ENCODE measurements around the gene PCAT6. TPM values are rescaled to one million over a fixed set of nuclear protein-coding genes. Genes with fewer than 3 reads are reported as not detected.
A peak's percentile ranks its signal among the peaks of the same experiment; 100 is the strongest.

The PCAT6 gene
- total RNA-seq, 2 donors from 2014 or later = 2.3 to 5.0 TPM

DNA sequence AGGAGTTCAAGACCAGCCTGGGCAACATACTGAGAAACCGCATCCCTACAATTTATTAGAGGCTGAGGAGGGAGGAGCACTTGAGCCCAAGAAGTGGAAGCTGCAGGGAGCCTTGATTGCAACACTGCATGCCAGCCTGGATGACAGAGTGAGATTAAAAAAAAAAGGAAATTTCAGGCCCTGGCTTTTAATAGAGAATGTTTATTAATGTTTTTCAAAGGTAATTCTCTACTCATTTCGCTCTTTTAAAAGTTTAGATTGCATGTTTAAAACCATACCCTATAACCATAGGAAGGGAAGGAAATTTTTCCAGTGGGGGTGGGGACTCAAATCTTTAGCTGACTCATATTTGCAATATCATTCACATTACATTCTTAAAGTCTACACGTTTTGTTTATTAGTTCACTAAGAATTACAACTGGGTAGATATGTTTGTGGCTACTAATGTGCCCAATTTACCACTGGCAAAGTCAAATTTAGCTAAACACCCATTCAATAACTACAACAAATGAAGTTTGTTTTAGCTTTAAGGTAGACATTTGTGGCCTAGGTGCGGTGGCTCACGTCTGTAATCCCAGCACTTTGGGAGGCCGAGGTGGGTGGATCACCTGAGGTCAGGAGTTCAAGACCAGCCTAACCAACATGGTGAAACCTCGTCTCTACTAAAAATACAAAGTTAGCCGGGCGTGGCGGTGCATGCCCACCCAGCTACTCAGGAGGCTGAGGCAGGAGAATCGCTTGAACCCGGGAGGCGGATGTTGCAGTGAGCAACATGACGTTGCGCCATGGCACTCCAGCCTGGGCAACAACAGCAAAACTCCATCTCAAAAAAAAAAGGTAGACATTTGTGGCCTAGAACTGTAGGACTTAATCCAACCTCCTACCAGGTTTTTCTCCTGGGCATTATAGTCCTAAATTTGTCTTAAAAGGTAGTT, 7.5 kb upstream of the PCAT6 start:
- H3K4me3 ChIP-seq (ENCODE audit: low read length) = no peak overlapping the region
- H3K27ac ChIP-seq (ENCODE audit: low read depth, low read length) = no peak overlapping the region
- no peak overlapping the region for H3K9ac ChIP-seq (ENCODE audit: extremely low read depth, low read length, poor library complexity, severe bottlenecking)
- H3K27me3 Mint-ChIP-seq (ENCODE audit: insufficient read depth) = no peaks in the 10 kb centered on the region
- peaks cover 20% of the 10 kb centered on the region for H3K4me1 Mint-ChIP-seq
- 83 to 96% methylated on average over 13 of the region's 15 CpGs for WGBS, 2 experiments (ENCODE audit: insufficient coverage in 1 of 2, insufficient read length in 1 of 2)
- peaks cover 26% of the 10 kb centered on the region for H3K36me3 Mint-ChIP-seq (ENCODE audit: low read depth)
- no peak overlapping the region for H3K27ac Mint-ChIP-seq
- DNase-seq = no peak
- TF ChIP-seq, protein P1, sequence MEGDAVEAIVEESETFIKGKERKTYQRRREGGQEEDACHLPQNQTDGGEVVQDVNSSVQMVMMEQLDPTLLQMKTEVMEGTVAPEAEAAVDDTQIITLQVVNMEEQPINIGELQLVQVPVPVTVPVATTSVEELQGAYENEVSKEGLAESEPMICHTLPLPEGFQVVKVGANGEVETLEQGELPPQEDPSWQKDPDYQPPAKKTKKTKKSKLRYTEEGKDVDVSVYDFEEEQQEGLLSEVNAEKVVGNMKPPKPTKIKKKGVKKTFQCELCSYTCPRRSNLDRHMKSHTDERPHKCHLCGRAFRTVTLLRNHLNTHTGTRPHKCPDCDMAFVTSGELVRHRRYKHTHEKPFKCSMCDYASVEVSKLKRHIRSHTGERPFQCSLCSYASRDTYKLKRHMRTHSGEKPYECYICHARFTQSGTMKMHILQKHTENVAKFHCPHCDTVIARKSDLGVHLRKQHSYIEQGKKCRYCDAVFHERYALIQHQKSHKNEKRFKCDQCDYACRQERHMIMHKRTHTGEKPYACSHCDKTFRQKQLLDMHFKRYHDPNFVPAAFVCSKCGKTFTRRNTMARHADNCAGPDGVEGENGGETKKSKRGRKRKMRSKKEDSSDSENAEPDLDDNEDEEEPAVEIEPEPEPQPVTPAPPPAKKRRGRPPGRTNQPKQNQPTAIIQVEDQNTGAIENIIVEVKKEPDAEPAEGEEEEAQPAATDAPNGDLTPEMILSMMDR (conservative IDR thresholded peaks at IDR 0.05) = no peak
- H3K27me3 ChIP-seq (ENCODE audit: control insufficient read depth, insufficient read depth, low read length, poor library complexity, severe bottlenecking) = no peaks in the 10 kb centered on the region
- no peak overlapping the region for H3K4me3 Mint-ChIP-seq
- peaks cover 2% of the 10 kb centered on the region for H3K9me3 Mint-ChIP-seq
- H3K9me3 ChIP-seq (ENCODE audit: control insufficient read depth, low read length) = no peaks in the 10 kb centered on the region
- no peaks in the 10 kb centered on the region for H3K4me1 ChIP-seq (ENCODE audit: control insufficient read depth, insufficient read depth, low read length)
- H3K36me3 ChIP-seq (ENCODE audit: control insufficient read depth, insufficient read depth, low read length) = peaks cover 23% of the 10 kb centered on the region

DNA sequence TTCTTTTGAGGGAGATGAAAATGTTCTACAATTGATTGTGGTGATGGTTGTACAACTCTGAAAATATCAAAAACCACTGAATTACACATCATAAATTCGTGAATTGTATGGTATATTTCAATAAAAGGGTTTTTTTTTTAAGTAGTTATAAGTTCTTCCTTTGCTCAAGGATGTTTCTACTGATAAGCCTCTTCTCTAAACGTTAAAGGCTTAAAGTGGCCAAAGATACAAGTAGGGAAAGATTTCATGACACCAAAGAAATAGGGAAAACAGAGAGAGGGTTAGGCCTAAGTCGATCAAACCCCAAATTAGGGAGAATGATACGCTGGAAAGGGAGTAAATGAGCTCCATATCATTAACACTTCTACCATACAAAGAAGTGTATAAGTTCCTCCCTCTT, 6.6 kb upstream of the PCAT6 start:
- Mint-ChIP-seq H3K4me1 (peaks cover 26% of the 10 kb centered on the region), H3K9me3 (peaks cover 2% of the 10 kb centered on the region), H3K36me3 (ENCODE audit: low read depth) (peaks cover 22% of the 10 kb centered on the region), H3K4me3 (no peak overlapping the region), H3K27me3 (ENCODE audit: insufficient read depth) (peaks cover 7% of the 10 kb centered on the region), H3K27ac (peak overlapping the region; percentile 74)
- WGBS, 2 experiments (ENCODE audit: insufficient coverage in 1 of 2, insufficient read length in 1 of 2) = 77 to 88% methylated on average over 2 to 4 of the region's 4 CpGs
- H3K9me3 ChIP-seq (ENCODE audit: control insufficient read depth, low read length) = no peaks in the 10 kb centered on the region
- no peak for DNase-seq
- no peaks in the 10 kb centered on the region for H3K4me1 ChIP-seq (ENCODE audit: control insufficient read depth, insufficient read depth, low read length)
- H3K9ac ChIP-seq (ENCODE audit: extremely low read depth, low read length, poor library complexity, severe bottlenecking) = no peak overlapping the region
- TF ChIP-seq, protein P1 (conservative IDR thresholded peaks at IDR 0.05) = no peak
- peaks cover 14% of the 10 kb centered on the region for H3K36me3 ChIP-seq (ENCODE audit: control insufficient read depth, insufficient read depth, low read length)
- peak overlapping the region; percentile 98 for H3K4me3 ChIP-seq (ENCODE audit: low read length)
- no peak overlapping the region for H3K27ac ChIP-seq (ENCODE audit: low read depth, low read length)
- peaks cover 3% of the 10 kb centered on the region for H3K27me3 ChIP-seq (ENCODE audit: control insufficient read depth, insufficient read depth, low read length, poor library complexity, severe bottlenecking)

DNA sequence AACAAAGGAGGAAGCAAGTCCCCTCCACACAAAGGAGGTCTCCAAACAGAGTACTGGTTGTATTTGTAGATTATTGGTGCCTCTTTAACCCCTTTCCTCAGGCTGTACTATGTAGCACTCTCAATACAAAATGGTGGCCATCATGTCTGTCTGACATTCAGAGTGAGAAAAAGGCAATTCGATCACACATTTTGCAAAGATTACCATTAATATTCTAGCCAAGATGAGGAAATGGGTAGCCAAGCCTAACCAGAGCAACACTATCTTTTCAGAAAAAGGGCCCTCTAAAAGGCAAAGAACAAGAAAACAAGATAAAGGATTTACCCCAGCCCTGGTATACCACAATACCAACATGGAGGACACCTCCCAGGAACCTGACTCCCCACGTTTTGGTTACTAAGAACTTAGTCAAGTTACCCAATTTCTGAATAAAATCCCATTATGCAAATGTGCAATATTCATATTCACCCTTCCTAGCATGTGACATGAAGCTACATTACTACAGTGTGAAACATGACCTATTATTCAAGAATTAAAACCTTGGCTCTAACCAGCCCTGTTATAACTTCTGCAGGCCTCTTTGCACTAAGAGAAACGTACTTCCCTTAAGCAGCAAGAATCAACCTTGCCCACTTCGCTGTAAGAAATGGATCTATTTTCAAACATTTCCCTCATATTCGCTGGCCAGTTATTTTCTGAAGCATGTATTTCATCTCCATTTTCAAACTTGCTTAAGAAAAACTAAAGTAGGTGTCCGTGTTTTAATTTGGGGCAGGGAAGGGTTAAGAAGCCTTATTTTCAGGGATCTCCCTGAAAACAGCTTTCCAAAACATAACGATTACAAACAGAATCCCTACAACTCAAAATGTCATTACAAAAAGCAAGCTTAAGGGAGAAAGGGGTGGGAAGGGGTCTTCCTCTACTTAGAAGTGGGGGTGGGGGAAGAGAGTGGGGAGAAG, 4.6 kb upstream of the PCAT6 start:
- Histone ChIP-seq H3K9me3 (ENCODE audit: control insufficient read depth, low read length) (no peaks in the 10 kb centered on the region), H3K27ac (ENCODE audit: low read depth, low read length) (peak overlapping the region; percentile 63), H3K4me3 (ENCODE audit: low read length) (peak overlapping the region; percentile 98), H3K36me3 (ENCODE audit: control insufficient read depth, insufficient read depth, low read length) (no peaks in the 10 kb centered on the region), H3K27me3 (ENCODE audit: control insufficient read depth, insufficient read depth, low read length, poor library complexity, severe bottlenecking) (peaks cover 7% of the 10 kb centered on the region), H3K4me1 (ENCODE audit: control insufficient read depth, insufficient read depth, low read length) (no peaks in the 10 kb centered on the region), H3K9ac (ENCODE audit: extremely low read depth, low read length, poor library complexity, severe bottlenecking) (peak overlapping the region; percentile 83)
- DNase-seq = no peak
- TF ChIP-seq, protein P1 (conservative IDR thresholded peaks at IDR 0.05) = no peak
- Mint-ChIP-seq H3K36me3 (ENCODE audit: low read depth) (peaks cover 8% of the 10 kb centered on the region), H3K27me3 (ENCODE audit: insufficient read depth) (peaks cover 12% of the 10 kb centered on the region), H3K4me3 (peak overlapping the region; percentile 92), H3K4me1 (peaks cover 40% of the 10 kb centered on the region), H3K27ac (peak overlapping the region; percentile 95), H3K9me3 (no peaks in the 10 kb centered on the region)
- WGBS, 2 experiments (ENCODE audit: insufficient coverage in 1 of 2, insufficient read length in 1 of 2) = 9 to 34% methylated on average over 4 to 5 of the region's 7 CpGs

Data from endodermal cell (in vitro differentiated cells).